ENCODE measurements around the gene MTHFD1L.

DNA sequence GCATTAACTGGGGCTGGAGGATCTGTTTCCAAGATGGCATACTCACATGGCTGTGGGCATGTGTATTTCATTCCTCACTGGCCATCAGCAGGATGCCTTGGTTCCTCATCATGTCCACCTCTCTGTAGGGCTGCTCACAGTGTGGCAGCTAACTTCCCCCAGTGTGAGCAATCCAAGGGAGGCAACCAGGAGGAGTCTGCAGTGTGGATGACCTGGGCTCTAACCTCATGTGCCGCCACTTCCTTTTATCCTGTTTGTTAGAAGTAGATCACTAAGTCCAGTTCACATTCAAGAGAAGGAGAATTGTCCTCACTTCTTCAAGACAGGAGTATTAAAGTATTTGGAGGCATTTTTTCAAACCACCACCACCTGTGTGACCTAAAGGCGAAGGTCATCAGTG lies 54.4 kb downstream of the MTHFD1L start:
- TF ChIP-seq, protein P1, sequence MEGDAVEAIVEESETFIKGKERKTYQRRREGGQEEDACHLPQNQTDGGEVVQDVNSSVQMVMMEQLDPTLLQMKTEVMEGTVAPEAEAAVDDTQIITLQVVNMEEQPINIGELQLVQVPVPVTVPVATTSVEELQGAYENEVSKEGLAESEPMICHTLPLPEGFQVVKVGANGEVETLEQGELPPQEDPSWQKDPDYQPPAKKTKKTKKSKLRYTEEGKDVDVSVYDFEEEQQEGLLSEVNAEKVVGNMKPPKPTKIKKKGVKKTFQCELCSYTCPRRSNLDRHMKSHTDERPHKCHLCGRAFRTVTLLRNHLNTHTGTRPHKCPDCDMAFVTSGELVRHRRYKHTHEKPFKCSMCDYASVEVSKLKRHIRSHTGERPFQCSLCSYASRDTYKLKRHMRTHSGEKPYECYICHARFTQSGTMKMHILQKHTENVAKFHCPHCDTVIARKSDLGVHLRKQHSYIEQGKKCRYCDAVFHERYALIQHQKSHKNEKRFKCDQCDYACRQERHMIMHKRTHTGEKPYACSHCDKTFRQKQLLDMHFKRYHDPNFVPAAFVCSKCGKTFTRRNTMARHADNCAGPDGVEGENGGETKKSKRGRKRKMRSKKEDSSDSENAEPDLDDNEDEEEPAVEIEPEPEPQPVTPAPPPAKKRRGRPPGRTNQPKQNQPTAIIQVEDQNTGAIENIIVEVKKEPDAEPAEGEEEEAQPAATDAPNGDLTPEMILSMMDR (IDR thresholded peaks at IDR 0.05) = no peak
- TF ChIP-seq POLR2A (IDR thresholded peaks at IDR 0.05) = no peak
